ENCODE measurements around the gene HAO1. TPM values are rescaled to one million over a fixed set of nuclear protein-coding genes. Genes with fewer than 3 reads are reported as not detected.

The HAO1 gene
- polyA plus RNA-seq, 1 donor (not counting 4 experiments of a cell fraction or from before 2014, with no cell fraction given): not detected

DNA sequence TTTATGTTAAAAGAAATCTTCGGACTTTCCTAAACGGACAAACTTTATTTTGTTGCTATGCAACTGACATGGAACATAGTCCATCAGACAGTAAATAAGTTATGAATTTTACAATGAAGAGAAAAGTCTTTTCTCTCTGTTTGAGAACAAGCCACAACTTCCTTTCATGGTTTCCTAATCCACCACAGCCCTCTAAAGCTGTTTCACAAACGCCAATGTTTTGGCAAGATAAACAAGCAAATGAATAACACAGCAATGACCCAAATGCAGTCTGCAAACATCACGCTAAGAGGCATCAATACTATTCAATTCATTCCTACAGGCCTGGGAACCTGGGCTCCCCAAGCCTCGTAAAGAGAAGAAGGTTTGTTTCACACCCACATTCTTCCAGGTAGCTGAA lies 60.4 kb downstream of the HAO1 start:
- Histone ChIP-seq H2AFZ (ENCODE audit: control insufficient read depth, low read length) (no peak overlapping the region), H3K9ac (ENCODE audit: control insufficient read depth, extremely low read depth, insufficient read depth, low read length) (no peak overlapping the region), H4K20me1 (ENCODE audit: control insufficient read depth, extremely low read depth, insufficient read depth, low read length) (no peaks in the 10 kb centered on the region), H3K4me3 (ENCODE audit: control insufficient read depth in 2 of 3, extremely low read depth in 1 of 3, insufficient read depth in 2 of 3, low read depth in 1 of 3, low read length in 3 of 3) (no peak overlapping the region), H3K4me2 (ENCODE audit: control insufficient read depth, extremely low read depth, insufficient read depth, low read depth, low read length) (no peak overlapping the region), H3K27ac (ENCODE audit: control insufficient read depth, insufficient read depth, low read length) (no peak overlapping the region), H3K79me2 (ENCODE audit: control insufficient read depth, insufficient read depth, low read length) (no peaks in the 10 kb centered on the region), H3K4me1 (ENCODE audit: control insufficient read depth, extremely low read depth, insufficient read depth, low read length) (no peaks in the 10 kb centered on the region), H3K9me3 (ENCODE audit: control insufficient read depth, low read depth, low read length) (no peaks in the 10 kb centered on the region), H3K27me3 (ENCODE audit: control insufficient read depth, extremely low read depth, insufficient read depth, low read length) (no peaks in the 10 kb centered on the region), H3K9me1 (ENCODE audit: control insufficient read depth, extremely low read depth, insufficient read depth, low read length) (no peaks in the 10 kb centered on the region), H3K36me3 (ENCODE audit: control insufficient read depth in 2 of 2, extremely low read depth in 1 of 2, insufficient read depth in 2 of 2, low read length in 2 of 2) (no peaks in the 10 kb centered on the region)
- no peak for DNase-seq (ENCODE audit: low read depth, low spot score)
- TF ChIP-seq, protein P1, sequence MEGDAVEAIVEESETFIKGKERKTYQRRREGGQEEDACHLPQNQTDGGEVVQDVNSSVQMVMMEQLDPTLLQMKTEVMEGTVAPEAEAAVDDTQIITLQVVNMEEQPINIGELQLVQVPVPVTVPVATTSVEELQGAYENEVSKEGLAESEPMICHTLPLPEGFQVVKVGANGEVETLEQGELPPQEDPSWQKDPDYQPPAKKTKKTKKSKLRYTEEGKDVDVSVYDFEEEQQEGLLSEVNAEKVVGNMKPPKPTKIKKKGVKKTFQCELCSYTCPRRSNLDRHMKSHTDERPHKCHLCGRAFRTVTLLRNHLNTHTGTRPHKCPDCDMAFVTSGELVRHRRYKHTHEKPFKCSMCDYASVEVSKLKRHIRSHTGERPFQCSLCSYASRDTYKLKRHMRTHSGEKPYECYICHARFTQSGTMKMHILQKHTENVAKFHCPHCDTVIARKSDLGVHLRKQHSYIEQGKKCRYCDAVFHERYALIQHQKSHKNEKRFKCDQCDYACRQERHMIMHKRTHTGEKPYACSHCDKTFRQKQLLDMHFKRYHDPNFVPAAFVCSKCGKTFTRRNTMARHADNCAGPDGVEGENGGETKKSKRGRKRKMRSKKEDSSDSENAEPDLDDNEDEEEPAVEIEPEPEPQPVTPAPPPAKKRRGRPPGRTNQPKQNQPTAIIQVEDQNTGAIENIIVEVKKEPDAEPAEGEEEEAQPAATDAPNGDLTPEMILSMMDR (optimal IDR thresholded peaks at IDR 0.05 in 1 of 3, IDR thresholded peaks at IDR 0.05 in 1 of 3, conservative IDR thresholded peaks at IDR 0.05 in 1 of 3; ENCODE audit: extremely low read depth in 1 of 3, insufficient read depth in 2 of 3, low read length in 3 of 3): no peak
- no peak for TF ChIP-seq EZH2 (IDR thresholded peaks at IDR 0.05; ENCODE audit: low read length)
- dilution Hi-C loops (cut with MboI; ENCODE audit: extremely low pct_ligation_motif_present, low sequenced_read_pairs): no loop called here
- FAIRE-seq: no peak

DNA sequence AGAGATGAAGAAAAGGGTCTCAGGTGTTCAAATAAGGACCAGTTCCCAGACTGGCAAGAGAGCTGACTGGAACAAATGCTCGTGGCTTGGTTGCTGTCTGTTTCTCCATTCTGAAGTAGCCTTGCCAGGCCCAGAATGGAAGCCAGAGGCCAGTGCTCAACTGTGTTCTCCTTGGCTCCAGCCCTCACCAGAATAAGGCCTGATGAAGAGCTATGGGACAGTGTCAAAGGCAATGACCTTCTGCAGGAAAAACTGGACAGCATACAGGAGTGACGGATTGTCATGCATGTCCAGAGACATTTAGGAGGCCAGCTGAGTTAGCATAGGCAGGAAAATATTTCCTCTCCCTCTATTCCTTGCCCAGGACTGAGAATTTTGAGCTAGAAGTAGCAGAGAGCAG lies 72.2 kb downstream of the HAO1 start:
- FAIRE-seq: no peak
- Histone ChIP-seq H4K20me1 (ENCODE audit: control insufficient read depth, extremely low read depth, insufficient read depth, low read length) (no peaks in the 10 kb centered on the region), H3K9me1 (ENCODE audit: control insufficient read depth, extremely low read depth, insufficient read depth, low read length) (no peaks in the 10 kb centered on the region), H3K4me1 (ENCODE audit: control insufficient read depth, extremely low read depth, insufficient read depth, low read length) (no peaks in the 10 kb centered on the region), H3K79me2 (ENCODE audit: control insufficient read depth, insufficient read depth, low read length) (no peaks in the 10 kb centered on the region), H3K9ac (ENCODE audit: control insufficient read depth, extremely low read depth, insufficient read depth, low read length) (no peak overlapping the region), H3K36me3 (ENCODE audit: control insufficient read depth in 2 of 2, extremely low read depth in 1 of 2, insufficient read depth in 2 of 2, low read length in 2 of 2) (no peaks in the 10 kb centered on the region), H3K4me3 (ENCODE audit: control insufficient read depth in 2 of 3, extremely low read depth in 1 of 3, insufficient read depth in 2 of 3, low read depth in 1 of 3, low read length in 3 of 3) (no peak overlapping the region), H3K27ac (ENCODE audit: control insufficient read depth, insufficient read depth, low read length) (no peak overlapping the region), H3K4me2 (ENCODE audit: control insufficient read depth, extremely low read depth, insufficient read depth, low read depth, low read length) (no peak overlapping the region), H3K27me3 (ENCODE audit: control insufficient read depth, extremely low read depth, insufficient read depth, low read length) (no peaks in the 10 kb centered on the region), H2AFZ (ENCODE audit: control insufficient read depth, low read length) (no peak overlapping the region), H3K9me3 (ENCODE audit: control insufficient read depth, low read depth, low read length) (no peaks in the 10 kb centered on the region)
- no peak for DNase-seq (ENCODE audit: low read depth, low spot score)
- TF ChIP-seq EZH2 (IDR thresholded peaks at IDR 0.05; ENCODE audit: low read length): no peak
- TF ChIP-seq, protein P1 (optimal IDR thresholded peaks at IDR 0.05 in 1 of 3, IDR thresholded peaks at IDR 0.05 in 1 of 3, conservative IDR thresholded peaks at IDR 0.05 in 1 of 3; ENCODE audit: extremely low read depth in 1 of 3, insufficient read depth in 2 of 3, low read length in 3 of 3): no peak
- dilution Hi-C loops (cut with MboI; ENCODE audit: extremely low pct_ligation_motif_present, low sequenced_read_pairs): no loop called here
